ENCODE data around the gene SIPA1L3.

The SIPA1L3 gene

DNA sequence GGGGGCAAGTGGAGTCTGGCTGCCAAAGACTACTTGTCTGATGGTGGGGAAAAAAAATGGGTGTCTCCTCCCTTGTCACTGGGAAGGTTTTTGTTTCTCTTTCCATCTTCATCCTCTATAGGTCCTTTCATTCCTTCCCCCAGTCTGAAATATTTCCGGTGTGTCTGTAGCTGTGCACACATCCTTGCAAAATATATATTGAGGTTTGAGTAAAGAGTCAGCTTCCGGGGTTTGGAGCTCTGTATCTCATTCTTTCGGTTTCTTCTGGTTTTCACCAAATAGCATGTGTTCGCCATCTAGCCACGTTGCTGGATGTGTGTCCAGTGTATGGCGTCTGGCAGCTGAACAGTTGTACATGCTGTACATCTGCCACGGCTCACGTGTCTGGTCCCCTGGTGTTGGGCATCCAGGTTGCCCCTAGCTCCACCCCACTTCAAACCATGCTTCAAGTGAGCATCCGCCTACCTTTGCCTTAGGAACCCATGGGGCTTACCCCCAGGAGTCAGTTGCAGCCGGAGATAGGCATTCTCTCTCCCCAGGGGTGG, 142.2 kb downstream of the SIPA1L3 start:
- peak; percentile 57 for DNase-seq (ENCODE audit: low read depth)
- H3K4me3 ChIP-seq (ENCODE audit: low read length) = no peak overlapping the region
- TF ChIP-seq, protein P1, sequence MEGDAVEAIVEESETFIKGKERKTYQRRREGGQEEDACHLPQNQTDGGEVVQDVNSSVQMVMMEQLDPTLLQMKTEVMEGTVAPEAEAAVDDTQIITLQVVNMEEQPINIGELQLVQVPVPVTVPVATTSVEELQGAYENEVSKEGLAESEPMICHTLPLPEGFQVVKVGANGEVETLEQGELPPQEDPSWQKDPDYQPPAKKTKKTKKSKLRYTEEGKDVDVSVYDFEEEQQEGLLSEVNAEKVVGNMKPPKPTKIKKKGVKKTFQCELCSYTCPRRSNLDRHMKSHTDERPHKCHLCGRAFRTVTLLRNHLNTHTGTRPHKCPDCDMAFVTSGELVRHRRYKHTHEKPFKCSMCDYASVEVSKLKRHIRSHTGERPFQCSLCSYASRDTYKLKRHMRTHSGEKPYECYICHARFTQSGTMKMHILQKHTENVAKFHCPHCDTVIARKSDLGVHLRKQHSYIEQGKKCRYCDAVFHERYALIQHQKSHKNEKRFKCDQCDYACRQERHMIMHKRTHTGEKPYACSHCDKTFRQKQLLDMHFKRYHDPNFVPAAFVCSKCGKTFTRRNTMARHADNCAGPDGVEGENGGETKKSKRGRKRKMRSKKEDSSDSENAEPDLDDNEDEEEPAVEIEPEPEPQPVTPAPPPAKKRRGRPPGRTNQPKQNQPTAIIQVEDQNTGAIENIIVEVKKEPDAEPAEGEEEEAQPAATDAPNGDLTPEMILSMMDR (conservative IDR thresholded peaks at IDR 0.05; ENCODE audit: low read length) = no peak

DNA sequence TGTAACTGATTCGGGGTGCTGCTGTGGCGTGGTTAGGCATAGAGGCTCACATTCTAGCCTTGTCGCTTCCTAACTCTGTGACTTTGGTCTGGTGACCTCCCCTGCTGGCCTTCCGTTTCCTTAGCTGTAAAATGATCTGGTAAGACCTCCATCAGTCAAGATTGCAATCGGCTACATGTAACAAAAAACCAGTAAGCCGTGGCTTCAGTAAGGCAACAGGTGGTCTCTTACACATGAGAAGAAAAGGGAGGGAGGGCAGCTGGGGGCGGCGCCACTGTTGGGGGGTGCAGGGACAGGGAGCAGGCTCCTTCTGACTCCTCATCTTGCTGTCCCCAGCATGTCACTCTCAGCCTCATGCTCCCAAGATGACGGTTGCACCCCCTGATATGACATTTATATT, 148.0 kb downstream of the SIPA1L3 start:
- TF ChIP-seq, protein P1 (conservative IDR thresholded peaks at IDR 0.05; ENCODE audit: low read length) = no peak
- DNase-seq (ENCODE audit: low read depth) = no peak
- no peak overlapping the region for H3K4me3 ChIP-seq (ENCODE audit: low read length)

DNA sequence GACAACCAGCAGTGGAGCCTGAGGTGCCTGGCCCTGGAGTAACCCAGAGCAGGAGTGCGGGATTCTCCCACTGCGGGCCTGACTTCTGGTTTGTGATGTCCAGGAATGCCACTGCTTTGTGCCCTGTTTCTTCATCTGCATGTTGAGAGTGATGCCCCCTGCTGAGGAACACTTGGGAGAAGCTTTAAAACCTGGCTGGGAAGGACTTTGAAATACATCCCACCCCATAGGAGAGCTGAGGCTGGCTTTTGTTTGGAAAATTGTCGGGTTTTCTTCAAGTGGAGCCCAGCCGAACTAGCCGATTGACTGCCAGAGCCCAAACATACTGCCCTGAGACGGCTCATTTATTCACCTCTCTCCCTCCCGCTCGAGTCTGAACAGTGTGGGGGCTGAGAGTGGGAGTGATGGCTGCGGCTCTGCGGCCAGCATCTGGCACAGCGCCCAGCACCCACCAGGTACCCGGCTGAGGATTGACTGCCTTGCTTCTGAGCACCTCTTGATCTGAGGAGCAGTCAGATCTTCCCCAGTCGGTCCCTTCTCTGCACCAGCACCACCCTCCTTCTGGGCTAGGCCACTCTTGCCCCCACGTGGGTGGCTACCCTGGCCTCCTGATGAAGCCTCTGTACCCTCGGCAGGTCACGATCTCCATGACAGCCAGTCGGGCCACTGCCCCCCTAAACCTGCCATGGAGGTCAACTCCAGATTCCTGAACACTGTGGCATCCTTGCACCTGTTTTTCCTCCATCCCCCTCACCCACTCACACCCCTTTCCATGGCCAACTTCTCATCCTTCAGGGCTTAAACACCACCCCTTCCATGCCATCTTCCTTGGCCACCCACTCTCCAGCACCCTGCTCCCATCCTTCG, 148.9 kb downstream of the SIPA1L3 start:
- DNase-seq (ENCODE audit: low read depth) = no peak
- TF ChIP-seq, protein P1 (conservative IDR thresholded peaks at IDR 0.05; ENCODE audit: low read length) = no peak

DNA sequence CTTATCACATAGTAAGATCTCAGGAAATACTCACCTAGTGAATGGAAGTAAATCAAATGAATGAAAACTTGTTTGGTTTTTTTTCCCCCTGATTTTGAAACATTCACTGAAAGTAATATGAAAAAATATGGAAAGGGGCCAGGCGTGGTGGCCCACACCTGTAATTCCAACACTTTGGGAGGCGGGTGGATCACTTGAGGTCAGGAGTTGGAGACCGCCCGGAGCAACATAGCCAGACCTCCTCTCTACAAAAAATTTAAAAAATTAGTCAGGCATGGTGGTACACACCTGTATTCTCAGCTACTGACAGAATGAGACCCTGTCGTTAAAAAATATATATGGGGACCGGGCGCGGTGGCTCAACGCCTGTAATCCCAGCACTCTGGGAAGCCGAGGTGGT, 149.6 kb downstream of the SIPA1L3 start:
- H3K4me3 ChIP-seq (ENCODE audit: low read length) = no peak overlapping the region
- TF ChIP-seq, protein P1 (conservative IDR thresholded peaks at IDR 0.05; ENCODE audit: low read length) = no peak
- DNase-seq (ENCODE audit: low read depth) = no peak

More for the DNA sequence above, 148.9 kb downstream of the SIPA1L3 start:
- H3K4me3 ChIP-seq (ENCODE audit: low read length) = no peak overlapping the region

DNA sequence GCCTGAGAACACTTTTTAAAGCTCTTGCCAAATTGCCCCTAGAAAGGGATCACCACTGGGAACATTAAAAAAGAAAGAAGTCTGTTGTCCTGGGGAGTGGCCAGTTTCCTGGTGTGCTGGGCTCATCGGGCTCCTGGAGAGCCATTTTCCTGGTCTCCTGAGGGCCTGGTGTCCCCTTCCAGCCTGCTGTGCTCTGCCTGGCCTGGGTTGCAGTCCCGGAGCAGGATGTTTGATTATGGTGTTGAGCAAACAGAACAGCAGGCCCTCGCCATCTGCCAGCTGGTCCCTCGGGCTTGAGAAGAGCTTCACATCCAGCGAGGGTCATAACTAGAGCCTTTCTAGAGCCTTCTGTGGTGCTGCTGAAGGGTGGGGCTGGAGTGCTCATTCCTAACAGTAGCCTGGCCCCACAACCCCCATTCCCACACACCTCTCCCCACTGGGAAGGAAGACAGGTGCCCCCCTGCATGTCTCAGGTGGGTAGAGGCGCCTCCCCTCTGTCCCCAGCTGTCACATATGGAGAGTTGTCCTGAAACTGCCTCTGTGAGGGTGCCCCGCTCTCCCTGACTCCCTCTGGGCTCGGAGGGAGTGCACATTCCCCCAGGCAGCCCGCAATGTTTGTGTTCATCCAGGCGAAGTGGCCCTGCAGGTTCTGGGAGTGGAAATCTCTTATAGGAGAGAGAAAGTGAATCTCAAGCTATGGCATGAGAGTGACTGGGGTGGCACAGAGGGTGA, 151.1 kb downstream of the SIPA1L3 start:
- no peak overlapping the region for H3K4me3 ChIP-seq (ENCODE audit: low read length)
- DNase-seq (ENCODE audit: low read depth) = no peak

DNA sequence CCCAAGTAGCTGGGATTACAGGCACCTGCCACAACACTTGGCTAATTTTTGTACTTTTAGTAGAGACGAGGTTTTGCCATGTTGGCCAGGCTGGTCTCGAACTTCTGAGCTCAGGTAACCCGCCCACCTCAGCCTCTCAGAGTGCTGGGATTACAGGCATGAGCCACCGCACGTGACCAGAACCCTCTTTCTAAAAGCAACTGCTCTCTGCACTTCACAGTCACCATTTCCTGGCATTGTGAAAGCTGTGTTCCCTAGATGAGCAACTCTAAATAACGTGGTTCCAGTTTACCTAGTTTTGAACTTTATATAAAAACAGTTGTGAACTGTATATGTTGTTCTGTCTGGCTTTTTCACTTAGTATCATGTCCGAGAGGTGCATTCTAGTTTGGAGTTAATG, 152.9 kb downstream of the SIPA1L3 start:
- DNase-seq (ENCODE audit: low read depth) = no peak
- TF ChIP-seq, protein P1 (conservative IDR thresholded peaks at IDR 0.05; ENCODE audit: low read length) = no peak
- no peak overlapping the region for H3K4me3 ChIP-seq (ENCODE audit: low read length)

More for the DNA sequence above, 151.1 kb downstream of the SIPA1L3 start:
- TF ChIP-seq, protein P1 (conservative IDR thresholded peaks at IDR 0.05; ENCODE audit: low read length) = no peak

Measured in AG10803 (cell line).